Pulmonary artery endothelial cell (primary cell): ENCODE measurements around the gene FAM174B. TPM values are rescaled to one million over a fixed set of nuclear protein-coding genes. Genes with fewer than 3 reads are reported as not detected.

Experiments
- DNase-seq: peaks from one replicate; pipeline ENCODE4 v3.0.0-alpha.2; 2011; ENCODE audit warnings: low read depth, low spot score
- total RNA-seq: library from RNA; depleted of rRNA; stranded (reverse); fragments of >200 nt; gene quantifications from 2 replicates; pipeline ENCODE4 v1.2.3, GENCODE V29; 2014

FAM174B gene
- total RNA-seq, 1 donor from 2014 or later: 0.73 TPM

GRCh38 chr15:92602267-92602593, 53.3 kb downstream of the FAM174B start:
- DNase-seq: no peak

GRCh38 chr15:92601592-92602266, 53.8 kb downstream of the FAM174B start:
- no peak for DNase-seq

- no peak for DNase-seq
Observed at GRCh38 chr15:92600856-92601255, 54.7 kb downstream of the FAM174B start.

- DNase-seq: no peak
Observed at GRCh38 chr15:92599394-92599970, 56.1 kb downstream of the FAM174B start.

- no peak for DNase-seq
Observed at GRCh38 chr15:92597548-92597947, 58.0 kb downstream of the FAM174B start.

GRCh38 chr15:92596623-92597022, 59.0 kb downstream of the FAM174B start:
- no peak for DNase-seq

GRCh38 chr15:92595506-92596381, 59.8 kb downstream of the FAM174B start:
- DNase-seq: no peak

- DNase-seq: no peak
Observed at GRCh38 chr15:92591275-92591674, 64.3 kb downstream of the FAM174B start.

- no peak for DNase-seq
Observed at GRCh38 chr15:92586966-92587365, 68.6 kb downstream of the FAM174B start.

- DNase-seq: no peak
Observed at GRCh38 chr15:92586383-92586942, 69.1 kb downstream of the FAM174B start.

- no peak for DNase-seq
Observed at GRCh38 chr15:92584105-92584504, 71.5 kb downstream of the FAM174B start.

- no peak for DNase-seq
Observed at GRCh38 chr15:92583096-92584034, 72.2 kb downstream of the FAM174B start.

- no peak for DNase-seq
Observed at GRCh38 chr15:92582206-92582605, 73.4 kb downstream of the FAM174B start.

- DNase-seq: no peak
Observed at GRCh38 chr15:92580933-92581445, 74.6 kb downstream of the FAM174B start.

GRCh38 chr15:92580521-92580920, 75.1 kb downstream of the FAM174B start:
- DNase-seq: no peak

GRCh38 chr15:92579931-92580470, 75.6 kb downstream of the FAM174B start:
- no peak for DNase-seq

GRCh38 chr15:92579486-92579885, 76.1 kb downstream of the FAM174B start:
- DNase-seq: no peak

GRCh38 chr15:92578096-92578835, 77.3 kb downstream of the FAM174B start:
- no peak for DNase-seq

GRCh38 chr15:92576597-92577200, 78.9 kb downstream of the FAM174B start:
- no peak for DNase-seq
